HG03439 (cell line): ENCODE results near the gene ST6GALNAC4.
"Not testable (repeated sequence)": the region's sequence is repeated elsewhere in the genome, so short reads cannot be mapped to it uniquely, and the experiment has no call there.

Experiments used
- ATAC-seq: cut with Tn5 transposase; IDR thresholded peaks from one replicate; pipeline ENCODE4 v1.9.1; 2021; ENCODE audit warnings: mild to moderate bottlenecking, moderate library complexity; ENCODE audit not compliant: unreplicated experiment

ST6GALNAC4 gene

DNA sequence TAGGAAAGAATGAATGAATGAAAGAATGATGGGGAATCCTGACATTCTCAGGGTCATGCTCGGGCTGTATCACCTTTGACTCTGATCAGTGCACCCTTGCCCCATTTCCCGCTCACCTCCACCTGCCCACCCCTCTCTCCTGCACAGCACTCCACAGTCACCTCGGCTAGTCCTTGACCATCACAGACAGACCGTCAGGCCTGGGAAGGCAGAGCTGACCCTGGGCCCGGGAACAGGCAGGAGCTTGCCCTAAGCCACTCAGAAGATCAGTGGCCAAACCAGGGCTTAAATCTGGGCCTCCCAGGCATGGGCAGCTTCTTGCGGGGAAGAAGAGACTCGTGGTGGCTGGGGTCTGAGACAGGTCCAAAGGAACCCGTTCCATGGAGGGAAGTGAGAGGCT lies 21.0 kb downstream of the ST6GALNAC4 start:
- no peak for ATAC-seq

DNA sequence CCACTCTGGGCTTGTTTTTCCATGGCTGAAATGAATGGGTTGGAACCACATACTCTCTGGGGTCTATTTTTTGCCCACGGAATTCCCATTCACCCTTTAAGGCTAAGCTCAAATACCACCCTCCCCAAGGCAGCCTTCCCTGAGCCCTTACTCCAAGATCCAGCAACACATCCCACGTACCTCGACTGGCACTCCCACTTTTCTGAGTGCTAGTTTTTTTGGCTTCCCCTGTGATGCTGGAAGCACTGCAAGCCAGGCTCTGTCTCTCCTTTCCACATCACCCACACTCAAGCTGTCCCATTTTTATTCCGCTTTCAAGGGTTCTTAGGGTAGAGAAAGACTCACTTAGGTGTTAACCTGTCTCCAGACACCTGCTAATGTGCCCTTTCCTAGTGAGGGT lies 23.4 kb downstream of the ST6GALNAC4 start:
- no peak for ATAC-seq

- ATAC-seq = no peak
Observed at GRCh38 chr9:127892831-127893230, 24.0 kb downstream of the ST6GALNAC4 start.

DNA sequence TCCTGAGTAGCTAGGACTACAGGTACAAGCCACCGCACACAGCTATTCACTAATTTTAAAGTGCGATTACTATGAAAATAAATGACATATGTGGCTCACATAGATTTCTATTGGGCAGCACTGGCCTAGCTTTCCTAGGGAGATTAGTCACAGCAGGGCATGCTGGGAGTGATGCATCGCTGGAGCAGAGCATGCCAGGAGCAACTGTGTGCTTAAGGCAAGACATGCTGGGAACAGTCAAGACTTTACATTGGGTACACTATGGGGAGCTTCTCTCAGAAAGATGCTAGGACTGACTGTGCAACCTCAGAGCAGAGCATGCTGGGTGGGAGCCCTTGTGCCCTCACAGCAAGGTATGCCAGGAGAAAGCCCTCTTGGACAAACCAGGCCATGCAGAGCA lies 26.8 kb downstream of the ST6GALNAC4 start:
- ATAC-seq = no peak

DNA sequence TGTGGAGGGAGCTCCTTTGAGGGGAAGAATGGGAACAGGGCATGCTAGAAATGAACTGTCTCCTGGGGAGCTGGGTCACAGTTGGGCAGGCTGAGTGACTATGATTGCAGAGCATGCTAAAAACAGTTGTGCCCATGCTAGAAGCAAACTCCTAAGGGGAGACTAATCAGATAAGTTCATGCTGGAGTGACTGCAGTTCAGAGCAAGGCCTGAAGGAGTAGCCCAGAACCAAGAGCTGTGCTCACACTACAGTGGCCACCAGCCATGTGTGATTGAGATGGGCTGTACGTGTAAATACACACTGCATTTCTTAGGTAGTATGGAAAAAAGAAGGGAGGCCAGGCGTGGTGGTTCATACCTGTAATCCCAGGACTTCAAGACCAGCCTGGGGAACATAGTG lies 29.0 kb downstream of the ST6GALNAC4 start:
- ATAC-seq = no peak

DNA sequence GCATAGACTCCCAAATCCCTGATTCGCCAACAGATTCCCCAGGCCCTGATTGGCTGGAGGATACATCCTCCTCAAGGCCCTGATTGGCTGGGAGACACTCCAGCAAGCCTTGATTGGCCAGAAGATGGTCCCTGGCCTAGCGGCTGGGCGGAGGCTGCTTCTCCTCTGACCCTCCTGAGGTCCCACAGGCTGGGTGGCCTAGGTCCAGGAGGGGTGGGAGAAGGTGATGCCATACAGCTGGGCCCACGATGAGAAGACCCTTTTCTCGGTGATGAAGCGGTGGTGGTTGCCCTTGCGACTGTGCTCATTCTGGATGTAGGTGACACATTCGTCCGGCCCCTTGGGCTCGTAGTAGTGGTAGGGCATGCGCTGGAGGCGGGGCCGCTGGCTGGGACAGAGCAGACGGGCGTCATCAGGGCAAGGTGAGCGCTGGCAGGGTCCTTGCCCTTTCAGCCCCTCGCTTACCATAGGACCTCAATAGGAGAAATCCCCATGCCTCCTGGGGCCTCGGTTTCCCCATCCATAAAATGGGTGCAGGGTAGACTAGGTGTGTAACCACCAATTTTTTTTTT lies 30.4 kb downstream of the ST6GALNAC4 start:
- no peak for ATAC-seq

DNA sequence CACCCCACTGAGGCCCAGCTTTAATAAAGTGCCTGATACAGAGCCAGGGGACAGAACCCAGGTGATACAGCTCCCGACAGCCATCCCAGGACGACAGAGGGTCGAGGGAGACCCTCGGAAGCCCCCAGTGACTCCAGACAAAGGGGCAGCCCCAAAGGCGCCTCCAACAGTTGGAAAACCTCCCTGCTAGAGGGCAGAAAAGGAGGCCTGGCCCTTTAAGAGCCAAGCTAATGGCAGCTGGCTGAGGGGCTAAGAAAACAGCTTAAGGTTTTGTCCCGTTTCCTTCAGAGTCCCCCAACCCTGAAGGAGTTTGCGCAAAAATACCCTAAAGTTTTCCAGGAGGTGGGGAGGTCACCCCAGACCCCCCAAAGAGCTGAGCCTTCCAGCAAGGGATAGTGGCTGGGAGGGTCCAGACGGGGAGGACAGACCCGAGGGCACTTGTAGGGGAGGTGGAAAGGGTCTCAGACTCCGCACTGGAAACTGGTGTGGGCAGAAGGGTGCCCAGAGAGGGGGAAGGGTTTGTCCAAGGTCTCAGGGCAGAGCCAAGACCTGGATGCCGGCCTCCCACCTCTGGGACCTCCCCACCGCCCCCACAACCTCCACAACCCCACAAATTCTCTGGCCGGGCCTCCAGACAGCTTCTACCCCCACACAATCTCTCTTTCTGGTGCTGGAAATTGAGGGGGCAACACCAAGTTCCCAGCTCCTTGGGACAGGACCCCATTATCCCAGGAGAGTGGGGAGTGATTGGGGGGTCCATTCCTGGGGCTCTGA lies 31.1 kb downstream of the ST6GALNAC4 start:
- no peak for ATAC-seq

GRCh38 chr9:127884976-127885490 lies 31.8 kb downstream of the ST6GALNAC4 start:
- no peak for ATAC-seq

- no peak for ATAC-seq
Observed at GRCh38 chr9:127884427-127884911, 32.4 kb downstream of the ST6GALNAC4 start.

DNA sequence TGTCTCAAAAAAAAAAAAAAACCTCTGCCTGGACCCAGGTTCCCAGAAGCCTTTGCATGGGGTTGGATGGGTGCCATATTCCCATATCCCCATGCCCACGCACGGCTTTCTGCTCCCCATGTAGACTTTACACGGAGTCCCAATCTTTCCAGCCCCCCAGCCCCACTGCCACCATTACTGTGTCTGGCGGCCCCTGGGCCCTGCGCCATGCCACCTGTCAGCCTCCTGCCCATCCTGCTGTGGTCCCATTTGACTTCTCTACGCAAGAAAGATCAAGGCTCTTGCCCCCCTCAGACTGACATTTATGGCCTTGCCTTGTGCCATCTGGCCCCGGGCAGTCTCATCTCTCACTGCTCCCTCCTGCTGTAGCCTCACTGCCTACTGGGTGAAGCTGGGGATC lies 32.9 kb downstream of the ST6GALNAC4 start:
- no peak for ATAC-seq

DNA sequence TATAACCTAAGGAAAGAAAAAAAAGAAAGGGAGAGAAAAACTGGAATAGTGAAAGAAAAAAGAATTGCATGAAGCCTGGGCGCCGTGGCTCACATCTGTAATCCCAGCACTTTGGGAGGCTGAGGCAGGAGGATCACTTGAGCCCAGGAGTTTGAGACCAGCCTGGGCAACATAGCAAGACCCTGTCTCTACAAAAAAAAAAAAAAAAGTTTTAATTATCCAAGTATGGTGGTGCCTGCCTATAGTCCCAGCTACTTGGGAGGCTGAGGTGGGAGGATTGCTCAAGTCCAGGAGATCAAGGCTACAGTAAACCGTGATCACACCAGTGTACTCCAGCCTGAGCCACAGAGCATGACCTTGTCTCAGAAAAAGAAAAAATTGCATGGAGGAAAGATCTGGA lies 35.1 kb downstream of the ST6GALNAC4 start:
- ATAC-seq = not testable (repeated sequence)

DNA sequence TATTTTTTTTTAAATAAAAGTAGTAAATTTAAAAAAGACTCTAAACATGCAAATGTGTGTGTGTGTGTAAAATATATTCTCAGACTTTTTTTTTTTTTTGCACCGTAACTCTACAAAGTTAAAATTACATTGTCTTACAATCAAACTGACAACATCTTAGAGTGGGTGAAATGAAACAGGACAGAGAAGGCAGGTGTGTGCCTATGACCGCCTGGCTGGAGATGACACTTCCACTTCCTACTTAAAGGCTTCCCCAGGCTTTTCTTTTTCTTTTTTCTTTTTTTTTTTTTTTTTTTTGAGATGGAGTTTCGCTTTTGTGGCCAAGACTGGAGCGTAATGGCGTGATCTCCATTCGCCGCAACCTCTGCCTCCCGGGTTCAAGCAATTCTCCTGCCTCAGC lies 36.7 kb downstream of the ST6GALNAC4 start:
- ATAC-seq = no peak

- no peak for ATAC-seq
Observed at GRCh38 chr9:127878652-127879390, 38.0 kb downstream of the ST6GALNAC4 start.

DNA sequence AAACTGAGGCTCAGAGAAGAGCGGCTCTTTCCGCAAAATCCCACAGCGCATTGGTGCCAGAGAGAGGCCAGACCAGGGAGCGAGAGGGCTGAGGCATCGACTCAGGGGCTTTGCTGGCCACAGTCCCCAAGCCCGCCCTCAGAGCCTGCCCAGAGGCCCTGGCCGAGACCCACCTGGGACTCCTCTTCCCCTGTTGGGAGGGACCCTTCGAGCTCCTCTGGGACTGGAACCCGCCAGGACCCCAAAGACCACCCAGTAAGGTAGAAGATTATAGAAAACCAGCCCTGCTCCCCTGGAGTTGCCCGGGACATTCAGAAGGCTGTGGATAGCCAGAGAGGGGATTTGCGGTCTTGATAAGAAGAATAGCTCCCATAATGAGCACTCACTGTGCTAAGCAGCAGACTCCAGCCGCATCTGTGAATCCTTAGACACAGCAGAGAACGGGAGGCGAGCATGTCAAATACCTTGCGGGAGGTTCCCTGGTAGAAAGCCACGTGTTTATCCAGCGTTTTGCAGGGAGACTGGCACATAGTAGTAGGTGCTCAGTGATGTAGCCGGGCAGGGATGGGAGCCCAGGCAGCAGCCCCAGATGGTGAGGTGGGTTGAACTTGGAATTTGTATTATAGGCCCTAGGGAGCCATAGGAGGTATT lies 38.7 kb downstream of the ST6GALNAC4 start:
- no peak for ATAC-seq

DNA sequence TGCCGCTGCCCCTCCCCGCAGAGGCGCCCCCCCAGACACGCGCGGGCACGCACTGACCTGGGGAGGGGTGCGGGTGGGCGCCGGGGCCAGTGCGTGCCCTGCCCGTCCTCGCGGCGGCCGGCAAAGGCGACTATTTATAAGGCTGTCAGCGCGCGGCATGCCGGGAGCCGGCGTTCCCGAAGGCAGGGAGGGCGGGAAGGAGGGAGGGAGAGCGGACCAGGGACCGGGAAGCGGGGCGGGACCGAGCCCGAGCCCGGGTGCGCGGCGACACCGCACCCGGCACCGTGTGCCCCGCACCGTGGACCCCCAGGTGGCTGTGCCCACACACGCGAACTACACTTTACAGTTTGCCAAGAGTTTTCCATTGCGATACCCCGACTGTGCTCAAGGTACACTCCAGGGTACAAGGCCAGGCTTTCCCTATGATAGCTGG lies 39.3 kb downstream of the ST6GALNAC4 start, which contains the start of gene AK1:
TSS of gene AK1 (minus strand) at position 110 of the 433 bp plus-strand sequence. CDS start 3,058 bp downstream, outside the sequence.
- ATAC-seq = no peak

DNA sequence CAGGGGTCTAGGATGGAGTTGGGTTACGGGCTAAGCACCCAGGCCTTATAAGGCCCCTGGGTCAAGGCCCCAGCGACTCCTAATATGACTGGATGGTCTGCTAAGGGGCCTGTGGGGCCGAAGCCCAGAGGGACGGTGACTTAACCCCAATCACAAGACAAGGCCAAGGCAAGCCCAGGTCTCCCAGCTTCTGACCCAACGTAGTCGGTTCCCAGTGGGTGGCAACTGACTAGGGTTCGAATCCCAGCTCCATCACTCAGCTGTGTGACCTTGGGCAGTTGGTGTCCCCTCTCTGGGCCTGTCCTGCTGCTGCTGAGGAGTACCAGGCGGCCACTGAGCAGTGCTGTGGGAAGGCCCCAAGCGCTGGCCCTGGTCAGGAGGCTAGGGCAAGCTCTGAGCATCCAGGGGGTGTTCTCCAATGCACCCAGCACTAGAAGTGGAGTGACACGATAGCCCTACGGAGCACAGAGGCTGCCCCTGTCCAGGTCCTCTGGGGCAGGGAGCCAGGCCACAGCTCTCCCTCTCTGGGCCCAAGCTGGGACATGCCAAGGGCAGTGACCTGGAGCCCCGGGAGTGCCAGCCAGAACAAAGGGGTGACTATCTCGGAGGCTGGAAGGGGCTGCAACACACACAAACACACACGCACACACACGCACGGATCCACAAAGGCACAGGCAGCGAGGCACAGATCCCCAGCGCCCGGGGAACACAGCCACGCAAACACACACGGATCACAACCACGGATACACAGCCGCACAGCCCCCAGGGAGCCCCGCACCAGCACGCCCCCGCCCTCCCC lies 39.9 kb downstream of the ST6GALNAC4 start:
- ATAC-seq = no peak

DNA sequence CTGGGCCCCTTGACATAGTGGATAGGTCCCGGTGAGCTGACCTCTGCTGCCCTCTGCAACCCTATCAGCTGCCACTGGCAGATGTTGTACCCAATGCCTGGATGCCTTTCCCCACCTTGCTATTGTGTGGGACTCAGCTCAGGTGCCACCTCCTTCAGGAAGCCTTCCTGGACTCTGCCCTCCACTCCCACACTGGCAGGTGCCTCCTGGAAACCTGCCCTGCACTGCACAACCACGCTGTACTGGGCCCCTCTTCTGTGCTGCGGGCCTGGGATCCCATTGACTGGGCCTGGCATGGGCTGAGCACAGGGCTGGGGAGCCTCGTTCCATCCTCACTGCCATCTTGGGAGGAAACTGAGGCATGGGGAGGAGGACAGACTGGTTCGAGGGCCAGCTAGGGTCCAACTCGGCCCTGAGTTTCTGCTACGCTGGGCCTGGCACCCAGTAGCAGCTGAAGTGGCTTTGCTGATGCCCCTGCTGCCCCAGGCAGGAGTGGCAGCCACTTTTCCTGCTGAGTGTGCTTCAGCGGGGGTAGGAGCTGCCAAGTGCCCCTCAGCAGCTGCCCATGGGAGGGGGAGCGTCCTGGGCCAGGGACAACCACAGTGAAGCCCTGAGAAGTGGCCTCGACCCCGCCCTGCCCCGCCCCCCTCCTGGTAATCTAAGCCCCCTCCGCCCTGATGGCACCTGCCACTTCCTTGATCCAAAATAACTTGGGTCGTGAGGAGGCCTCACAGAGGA lies 40.6 kb downstream of the ST6GALNAC4 start:
- ATAC-seq = no peak

DNA sequence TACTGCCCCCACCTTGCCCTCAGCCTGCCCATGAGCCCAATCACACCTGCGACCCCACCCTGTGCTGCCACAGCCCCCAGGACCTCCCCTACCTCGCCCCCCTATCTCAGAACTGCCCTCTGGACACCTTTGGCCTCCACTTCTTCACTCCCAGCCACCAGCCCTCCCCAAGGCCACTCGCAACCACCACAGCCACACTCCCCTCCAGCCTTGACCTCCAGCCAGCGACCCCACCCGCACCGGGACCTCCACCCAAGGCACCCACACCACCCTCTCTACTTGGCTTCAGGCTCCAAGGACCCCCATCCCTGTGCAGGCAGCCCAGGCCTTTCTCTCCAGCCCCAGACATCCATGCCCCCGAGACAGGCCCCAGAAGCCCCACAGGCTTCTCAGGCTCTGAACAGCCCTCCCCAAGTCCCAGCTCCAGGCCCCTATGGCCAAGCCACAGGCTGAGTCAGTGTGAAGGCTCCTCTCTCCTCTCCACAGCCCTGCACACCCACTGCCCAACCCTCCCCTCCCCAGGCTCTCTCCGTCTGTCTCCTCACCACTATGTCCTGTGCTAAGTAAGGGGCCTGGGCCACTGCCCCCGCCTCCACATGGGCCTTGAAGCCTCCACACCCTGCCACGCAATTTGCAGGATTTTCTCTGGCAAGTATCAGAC lies 41.4 kb downstream of the ST6GALNAC4 start:
- ATAC-seq = no peak
